ENCODE measurements around the gene GPC5.

- no peak for TF ChIP-seq CTCF (IDR thresholded peaks at IDR 0.05; ENCODE audit: insufficient read depth, low read length, poor library complexity, severe bottlenecking)
- TF ChIP-seq EZH2phosphoT487 (conservative IDR thresholded peaks at IDR 0.05; ENCODE audit: low read length): no peak
Observed at GRCh38 chr13:91965511-91965910, 567.1 kb downstream of the GPC5 start.

All from SU-DHL-6 (cell line).